Transverse colon (tissue), 3 donors: ENCODE data around the gene TMEM144.

Experiments used
- CTCF ChIP-seq, 5 experiments: fragments of 200-600 bp in 3 of 5; fragments of 450-650 bp in 2 of 5; sonication (generic) in 3 of 5; IDR thresholded peaks; 1 replicate in 2 of 5; 2 replicates in 3 of 5; pipeline ENCODE4 v1.5.1; 2016 to 2017; ENCODE audit warnings: antibody characterized with exemption in 5 of 5, inconsistent platforms in 3 of 5, mild to moderate bottlenecking in 2 of 5, moderate library complexity in 1 of 5
- EP300 ChIP-seq: sonication (generic); formaldehyde crosslinking; IDR thresholded peaks from one replicate; pipeline ENCODE4 v1.6.1; 2017; ENCODE audit warnings: antibody characterized with exemption, low read depth

GRCh38 chr4:158164768-158165213 is 45.5 kb upstream of the TMEM144 start:
- TF ChIP-seq CTCF (IDR thresholded peaks at IDR 0.05) (no peak), EP300 (no peak)
